ENCODE data around the gene PLCL1.

The PLCL1 gene

GRCh38 chr2:197863744-197864143 lies 59.4 kb downstream of the PLCL1 start:
- no peaks in the 10 kb centered on the region for H3K36me3 ChIP-seq (ENCODE audit: control insufficient read depth, low read depth, low read length)
- H3K9me3 ChIP-seq (ENCODE audit: control insufficient read depth, low read depth, low read length) = no peaks in the 10 kb centered on the region
- no peak overlapping the region for H3K27ac ChIP-seq (ENCODE audit: low read length)
- H3K4me3 ChIP-seq (ENCODE audit: low read length) = no peak overlapping the region
- no peaks in the 10 kb centered on the region for H3K27me3 ChIP-seq (ENCODE audit: control insufficient read depth, insufficient read depth, low read length)
- H3K9ac ChIP-seq (ENCODE audit: low read length) = no peak overlapping the region
- no peaks in the 10 kb centered on the region for H3K4me1 ChIP-seq (ENCODE audit: control insufficient read depth, low read depth, low read length)

- Histone ChIP-seq H3K36me3 (ENCODE audit: control insufficient read depth, low read depth, low read length) (no peaks in the 10 kb centered on the region), H3K9me3 (ENCODE audit: control insufficient read depth, low read depth, low read length) (no peaks in the 10 kb centered on the region), H3K4me1 (ENCODE audit: control insufficient read depth, low read depth, low read length) (no peaks in the 10 kb centered on the region), H3K4me3 (ENCODE audit: low read length) (no peak overlapping the region), H3K27me3 (ENCODE audit: control insufficient read depth, insufficient read depth, low read length) (no peaks in the 10 kb centered on the region), H3K9ac (ENCODE audit: low read length) (no peak overlapping the region), H3K27ac (ENCODE audit: low read length) (no peak overlapping the region)
Observed at GRCh38 chr2:197866455-197866854, 62.1 kb downstream of the PLCL1 start.

- Histone ChIP-seq H3K36me3 (ENCODE audit: control insufficient read depth, low read depth, low read length) (no peaks in the 10 kb centered on the region), H3K4me1 (ENCODE audit: control insufficient read depth, low read depth, low read length) (no peaks in the 10 kb centered on the region), H3K27me3 (ENCODE audit: control insufficient read depth, insufficient read depth, low read length) (no peaks in the 10 kb centered on the region), H3K9me3 (ENCODE audit: control insufficient read depth, low read depth, low read length) (no peaks in the 10 kb centered on the region), H3K9ac (ENCODE audit: low read length) (no peak overlapping the region), H3K27ac (ENCODE audit: low read length) (no peak overlapping the region), H3K4me3 (ENCODE audit: low read length) (no peak overlapping the region)
Observed at GRCh38 chr2:197867033-197867432, 62.6 kb downstream of the PLCL1 start.

GRCh38 chr2:197867624-197868023 lies 63.2 kb downstream of the PLCL1 start:
- no peaks in the 10 kb centered on the region for H3K36me3 ChIP-seq (ENCODE audit: control insufficient read depth, low read depth, low read length)
- H3K4me1 ChIP-seq (ENCODE audit: control insufficient read depth, low read depth, low read length) = no peaks in the 10 kb centered on the region
- no peak overlapping the region for H3K9ac ChIP-seq (ENCODE audit: low read length)
- no peaks in the 10 kb centered on the region for H3K9me3 ChIP-seq (ENCODE audit: control insufficient read depth, low read depth, low read length)
- H3K27me3 ChIP-seq (ENCODE audit: control insufficient read depth, insufficient read depth, low read length) = no peaks in the 10 kb centered on the region
- no peak overlapping the region for H3K27ac ChIP-seq (ENCODE audit: low read length)
- no peak overlapping the region for H3K4me3 ChIP-seq (ENCODE audit: low read length)

GRCh38 chr2:197868206-197868605 lies 63.8 kb downstream of the PLCL1 start:
- H3K36me3 ChIP-seq (ENCODE audit: control insufficient read depth, low read depth, low read length) = no peaks in the 10 kb centered on the region
- H3K9ac ChIP-seq (ENCODE audit: low read length) = no peak overlapping the region
- no peaks in the 10 kb centered on the region for H3K9me3 ChIP-seq (ENCODE audit: control insufficient read depth, low read depth, low read length)
- H3K4me3 ChIP-seq (ENCODE audit: low read length) = no peak overlapping the region
- H3K27me3 ChIP-seq (ENCODE audit: control insufficient read depth, insufficient read depth, low read length) = no peaks in the 10 kb centered on the region
- peaks cover 3% of the 10 kb centered on the region for H3K4me1 ChIP-seq (ENCODE audit: control insufficient read depth, low read depth, low read length)
- H3K27ac ChIP-seq (ENCODE audit: low read length) = no peak overlapping the region

GRCh38 chr2:197869041-197869440 lies 64.6 kb downstream of the PLCL1 start:
- Histone ChIP-seq H3K4me1 (ENCODE audit: control insufficient read depth, low read depth, low read length) (peaks cover 10% of the 10 kb centered on the region), H3K9me3 (ENCODE audit: control insufficient read depth, low read depth, low read length) (no peaks in the 10 kb centered on the region), H3K4me3 (ENCODE audit: low read length) (no peak overlapping the region), H3K36me3 (ENCODE audit: control insufficient read depth, low read depth, low read length) (no peaks in the 10 kb centered on the region), H3K27ac (ENCODE audit: low read length) (no peak overlapping the region), H3K9ac (ENCODE audit: low read length) (no peak overlapping the region), H3K27me3 (ENCODE audit: control insufficient read depth, insufficient read depth, low read length) (no peaks in the 10 kb centered on the region)

- H3K4me3 ChIP-seq (ENCODE audit: low read length) = no peak overlapping the region
- H3K27me3 ChIP-seq (ENCODE audit: control insufficient read depth, insufficient read depth, low read length) = no peaks in the 10 kb centered on the region
- no peak overlapping the region for H3K27ac ChIP-seq (ENCODE audit: low read length)
- H3K9me3 ChIP-seq (ENCODE audit: control insufficient read depth, low read depth, low read length) = no peaks in the 10 kb centered on the region
- no peak overlapping the region for H3K9ac ChIP-seq (ENCODE audit: low read length)
- no peaks in the 10 kb centered on the region for H3K36me3 ChIP-seq (ENCODE audit: control insufficient read depth, low read depth, low read length)
- H3K4me1 ChIP-seq (ENCODE audit: control insufficient read depth, low read depth, low read length) = peaks cover 10% of the 10 kb centered on the region
Observed at GRCh38 chr2:197869501-197870111, 65.2 kb downstream of the PLCL1 start.

- Histone ChIP-seq H3K9ac (ENCODE audit: low read length) (no peak overlapping the region), H3K27me3 (ENCODE audit: control insufficient read depth, insufficient read depth, low read length) (no peaks in the 10 kb centered on the region), H3K9me3 (ENCODE audit: control insufficient read depth, low read depth, low read length) (no peaks in the 10 kb centered on the region), H3K4me3 (ENCODE audit: low read length) (no peak overlapping the region), H3K27ac (ENCODE audit: low read length) (no peak overlapping the region), H3K4me1 (ENCODE audit: control insufficient read depth, low read depth, low read length) (peaks cover 10% of the 10 kb centered on the region), H3K36me3 (ENCODE audit: control insufficient read depth, low read depth, low read length) (no peaks in the 10 kb centered on the region)
Observed at GRCh38 chr2:197870137-197870536, 65.7 kb downstream of the PLCL1 start.

GRCh38 chr2:197871780-197872456 lies 67.5 kb downstream of the PLCL1 start:
- no peak overlapping the region for H3K27ac ChIP-seq (ENCODE audit: low read length)

GRCh38 chr2:197873293-197873701 lies 68.9 kb downstream of the PLCL1 start:
- no peaks in the 10 kb centered on the region for H3K9me3 ChIP-seq (ENCODE audit: control insufficient read depth, low read depth, low read length)
- no peak overlapping the region for H3K9ac ChIP-seq (ENCODE audit: low read length)
- H3K36me3 ChIP-seq (ENCODE audit: control insufficient read depth, low read depth, low read length) = no peaks in the 10 kb centered on the region
- no peak overlapping the region for H3K27ac ChIP-seq (ENCODE audit: low read length)
- H3K27me3 ChIP-seq (ENCODE audit: control insufficient read depth, insufficient read depth, low read length) = no peaks in the 10 kb centered on the region
- no peak overlapping the region for H3K4me3 ChIP-seq (ENCODE audit: low read length)
- peaks cover 10% of the 10 kb centered on the region for H3K4me1 ChIP-seq (ENCODE audit: control insufficient read depth, low read depth, low read length)

More at GRCh38 chr2:197871780-197872456, 67.5 kb downstream of the PLCL1 start:
- Histone ChIP-seq H3K9me3 (ENCODE audit: control insufficient read depth, low read depth, low read length) (no peaks in the 10 kb centered on the region), H3K36me3 (ENCODE audit: control insufficient read depth, low read depth, low read length) (no peaks in the 10 kb centered on the region), H3K4me3 (ENCODE audit: low read length) (no peak overlapping the region), H3K9ac (ENCODE audit: low read length) (no peak overlapping the region), H3K4me1 (ENCODE audit: control insufficient read depth, low read depth, low read length) (peaks cover 10% of the 10 kb centered on the region), H3K27me3 (ENCODE audit: control insufficient read depth, insufficient read depth, low read length) (no peaks in the 10 kb centered on the region)

GRCh38 chr2:197875763-197876162 lies 71.4 kb downstream of the PLCL1 start:
- peaks cover 10% of the 10 kb centered on the region for H3K4me1 ChIP-seq (ENCODE audit: control insufficient read depth, low read depth, low read length)
- H3K27ac ChIP-seq (ENCODE audit: low read length) = no peak overlapping the region
- no peak overlapping the region for H3K4me3 ChIP-seq (ENCODE audit: low read length)
- H3K9ac ChIP-seq (ENCODE audit: low read length) = no peak overlapping the region
- no peaks in the 10 kb centered on the region for H3K9me3 ChIP-seq (ENCODE audit: control insufficient read depth, low read depth, low read length)
- no peaks in the 10 kb centered on the region for H3K36me3 ChIP-seq (ENCODE audit: control insufficient read depth, low read depth, low read length)
- H3K27me3 ChIP-seq (ENCODE audit: control insufficient read depth, insufficient read depth, low read length) = no peaks in the 10 kb centered on the region

- Histone ChIP-seq H3K9ac (ENCODE audit: low read length) (no peak overlapping the region), H3K9me3 (ENCODE audit: control insufficient read depth, low read depth, low read length) (no peaks in the 10 kb centered on the region), H3K27ac (ENCODE audit: low read length) (no peak overlapping the region), H3K4me1 (ENCODE audit: control insufficient read depth, low read depth, low read length) (peaks cover 10% of the 10 kb centered on the region), H3K4me3 (ENCODE audit: low read length) (no peak overlapping the region), H3K27me3 (ENCODE audit: control insufficient read depth, insufficient read depth, low read length) (no peaks in the 10 kb centered on the region), H3K36me3 (ENCODE audit: control insufficient read depth, low read depth, low read length) (no peaks in the 10 kb centered on the region)
Observed at GRCh38 chr2:197876524-197876923, 72.1 kb downstream of the PLCL1 start.

All from iPS-18a (cell line).